ENCODE data around the gene ATP8A2. TPM values are rescaled to one million over a fixed set of nuclear protein-coding genes. Genes with fewer than 3 reads are reported as not detected.

The ATP8A2 gene
- total and polyA plus RNA-seq, 3 donors from 2014 or later = 14.2 to 38.3 (median 16.5) TPM

DNA sequence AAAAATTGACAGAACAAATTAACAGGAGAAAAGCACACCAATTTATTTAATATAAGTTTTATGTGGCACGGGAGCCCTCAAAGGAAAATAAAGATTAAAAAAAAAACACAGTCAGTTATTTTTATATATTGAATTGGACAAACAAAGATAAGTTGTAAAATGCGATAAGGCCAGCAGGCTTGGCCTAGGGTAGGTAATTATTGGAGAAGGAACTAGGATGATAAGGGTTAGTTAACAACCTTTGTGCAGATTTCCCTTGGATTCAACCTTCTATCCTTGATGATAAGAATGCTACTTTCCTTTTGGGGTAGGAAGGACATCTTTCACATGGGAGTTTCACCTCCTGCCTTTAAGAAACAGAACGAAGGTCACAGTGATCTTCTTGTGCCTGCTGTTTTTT lies 427.2 kb downstream of the ATP8A2 start:
- Histone ChIP-seq H3K4me1 (no peaks in the 10 kb centered on the region), H3K36me3 (ENCODE audit: low read depth, missing control alignments) (no peaks in the 10 kb centered on the region), H3K4me3 (no peak overlapping the region), H3K27me3 (no peaks in the 10 kb centered on the region), H3K27ac (no peak overlapping the region), H3K9me3 (no peaks in the 10 kb centered on the region)
- TF ChIP-seq POLR2A (IDR thresholded peaks at IDR 0.05) = no peak
- TF ChIP-seq, protein P1, sequence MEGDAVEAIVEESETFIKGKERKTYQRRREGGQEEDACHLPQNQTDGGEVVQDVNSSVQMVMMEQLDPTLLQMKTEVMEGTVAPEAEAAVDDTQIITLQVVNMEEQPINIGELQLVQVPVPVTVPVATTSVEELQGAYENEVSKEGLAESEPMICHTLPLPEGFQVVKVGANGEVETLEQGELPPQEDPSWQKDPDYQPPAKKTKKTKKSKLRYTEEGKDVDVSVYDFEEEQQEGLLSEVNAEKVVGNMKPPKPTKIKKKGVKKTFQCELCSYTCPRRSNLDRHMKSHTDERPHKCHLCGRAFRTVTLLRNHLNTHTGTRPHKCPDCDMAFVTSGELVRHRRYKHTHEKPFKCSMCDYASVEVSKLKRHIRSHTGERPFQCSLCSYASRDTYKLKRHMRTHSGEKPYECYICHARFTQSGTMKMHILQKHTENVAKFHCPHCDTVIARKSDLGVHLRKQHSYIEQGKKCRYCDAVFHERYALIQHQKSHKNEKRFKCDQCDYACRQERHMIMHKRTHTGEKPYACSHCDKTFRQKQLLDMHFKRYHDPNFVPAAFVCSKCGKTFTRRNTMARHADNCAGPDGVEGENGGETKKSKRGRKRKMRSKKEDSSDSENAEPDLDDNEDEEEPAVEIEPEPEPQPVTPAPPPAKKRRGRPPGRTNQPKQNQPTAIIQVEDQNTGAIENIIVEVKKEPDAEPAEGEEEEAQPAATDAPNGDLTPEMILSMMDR (IDR thresholded peaks at IDR 0.05) = no peak
- WGBS, 2 donors = 47 to 81% methylated on average over 3 of the region's 3 CpGs
- intact Hi-C loops (cut with DNase I; ENCODE audit: low total_unique reads) = no loop called here
- no peak for DNase-seq

DNA sequence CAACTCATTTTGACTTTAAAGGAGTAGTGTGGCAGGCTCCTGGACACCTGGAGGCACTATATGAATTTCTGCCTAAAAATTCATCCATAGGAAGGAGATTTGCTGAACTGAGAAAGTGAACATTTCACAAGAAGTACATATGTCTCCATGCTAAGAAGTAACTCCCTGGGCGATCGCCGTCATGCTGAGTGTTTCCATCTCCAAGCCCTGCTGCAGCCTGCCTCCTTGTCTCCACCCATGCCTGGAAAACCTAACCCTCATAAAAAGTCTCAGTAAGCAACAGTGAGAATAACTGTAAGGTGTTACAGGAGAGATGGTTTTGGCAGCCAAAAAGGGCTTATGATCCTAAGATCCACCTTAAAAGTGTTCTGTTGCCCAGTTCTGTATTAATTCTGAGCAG lies 428.7 kb downstream of the ATP8A2 start:
- Histone ChIP-seq H3K4me1 (no peaks in the 10 kb centered on the region), H3K9me3 (no peaks in the 10 kb centered on the region), H3K36me3 (ENCODE audit: low read depth, missing control alignments) (no peaks in the 10 kb centered on the region), H3K27me3 (no peaks in the 10 kb centered on the region), H3K27ac (no peak overlapping the region), H3K4me3 (no peak overlapping the region)
- TF ChIP-seq POLR2A (IDR thresholded peaks at IDR 0.05) = no peak
- TF ChIP-seq, protein P1 (IDR thresholded peaks at IDR 0.05) = no peak
- intact Hi-C loops (cut with DNase I; ENCODE audit: low total_unique reads) = no loop called here
- WGBS, 2 donors = 72 to 91% methylated on average over 3 of the region's 3 CpGs
- no peak for DNase-seq

DNA sequence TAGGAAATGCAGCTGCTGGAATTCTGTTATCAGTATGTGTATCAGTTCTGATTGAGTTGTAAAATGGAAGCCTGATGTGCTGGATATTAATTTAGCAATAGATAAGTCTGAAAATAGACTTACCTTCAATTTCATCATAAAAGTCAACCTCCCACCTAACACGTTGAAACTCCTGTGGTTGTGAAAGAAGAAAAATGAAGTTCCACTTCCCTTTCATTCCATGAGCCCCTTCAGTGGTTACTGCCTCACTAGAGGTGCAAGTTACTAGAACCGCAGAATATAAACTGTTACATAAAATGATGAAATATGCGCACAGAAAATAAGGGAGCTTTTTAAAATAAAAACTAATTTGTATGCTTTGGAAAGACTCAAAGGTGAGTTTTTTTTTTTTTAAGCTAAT lies 430.8 kb downstream of the ATP8A2 start:
- no peaks in the 10 kb centered on the region for H3K36me3 ChIP-seq (ENCODE audit: low read depth, missing control alignments)
- WGBS, 2 donors = 79 to 88% methylated on average over 3 of the region's 3 CpGs
- H3K9me3 ChIP-seq = no peaks in the 10 kb centered on the region
- H3K4me1 ChIP-seq = no peaks in the 10 kb centered on the region
- no peak overlapping the region for H3K27ac ChIP-seq
- no peaks in the 10 kb centered on the region for H3K27me3 ChIP-seq
- intact Hi-C loops (cut with DNase I; ENCODE audit: low total_unique reads) = no loop called here
- no peak overlapping the region for H3K4me3 ChIP-seq
- DNase-seq = no peak
- TF ChIP-seq, protein P1 (IDR thresholded peaks at IDR 0.05) = no peak
- TF ChIP-seq POLR2A (IDR thresholded peaks at IDR 0.05) = no peak

DNA sequence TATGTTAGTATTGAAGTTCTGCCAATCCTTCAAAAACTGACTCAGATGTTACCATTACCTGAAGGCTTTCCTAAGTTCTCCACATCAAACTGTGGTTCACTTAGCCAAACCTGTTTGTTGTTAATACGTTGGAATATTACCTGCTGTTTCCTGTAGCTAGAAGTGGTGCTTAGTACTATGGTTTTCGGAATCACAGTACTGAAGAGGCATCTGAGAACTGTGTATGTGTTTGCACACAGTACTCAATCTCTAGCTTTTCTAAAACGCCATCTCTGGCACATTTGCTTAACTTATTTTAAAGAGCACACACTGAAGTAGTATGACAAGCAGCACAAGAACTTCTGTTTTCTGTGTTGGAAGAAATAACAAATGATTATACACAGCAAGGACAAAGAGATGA lies 431.9 kb downstream of the ATP8A2 start:
- intact Hi-C loops (cut with DNase I; ENCODE audit: low total_unique reads) = no loop called here
- Histone ChIP-seq H3K27ac (no peak overlapping the region), H3K4me1 (no peaks in the 10 kb centered on the region), H3K4me3 (no peak overlapping the region), H3K36me3 (ENCODE audit: low read depth, missing control alignments) (no peaks in the 10 kb centered on the region), H3K27me3 (no peaks in the 10 kb centered on the region), H3K9me3 (no peaks in the 10 kb centered on the region)
- WGBS, 2 donors = 84 to 86% methylated on average over 3 of the region's 3 CpGs
- TF ChIP-seq, protein P1 (IDR thresholded peaks at IDR 0.05) = no peak
- TF ChIP-seq POLR2A (IDR thresholded peaks at IDR 0.05) = no peak
- DNase-seq = no peak

DNA sequence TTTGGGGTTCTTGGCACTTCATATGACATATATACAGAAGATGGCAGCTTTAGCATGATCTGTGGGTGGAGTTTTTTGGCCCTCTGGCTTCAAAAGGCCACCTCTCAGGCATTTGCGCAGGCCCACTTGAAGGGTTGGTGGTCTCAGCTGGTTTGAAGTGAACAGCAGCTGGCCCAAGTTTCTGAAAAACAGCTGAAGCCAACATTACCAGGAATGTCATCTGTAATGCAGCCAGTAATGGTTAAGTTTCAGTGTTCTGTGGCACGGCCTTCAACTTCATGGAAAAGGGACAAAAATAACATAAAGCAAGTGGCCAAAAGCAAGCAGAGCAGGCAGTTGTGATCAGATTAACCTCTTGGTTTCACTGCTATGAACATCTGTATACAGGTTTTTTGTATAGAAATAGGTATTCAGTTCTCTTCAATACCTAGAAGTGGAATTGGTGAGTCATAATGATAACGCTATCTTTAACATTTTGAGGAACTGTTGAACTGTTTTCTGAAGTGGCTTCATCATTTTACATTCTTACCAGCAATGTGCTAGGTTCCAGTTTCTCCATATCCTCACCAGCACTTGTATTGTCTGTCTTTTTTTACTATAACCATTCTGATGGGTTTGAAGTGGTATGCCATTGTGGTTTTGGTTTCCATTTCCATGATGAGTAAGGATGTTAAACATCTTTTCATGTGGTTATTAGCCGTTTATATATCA lies 434.6 kb downstream of the ATP8A2 start:
- H3K27me3 ChIP-seq = no peaks in the 10 kb centered on the region
- intact Hi-C loops (cut with DNase I; ENCODE audit: low total_unique reads) = no loop called here
- no peak for TF ChIP-seq POLR2A (IDR thresholded peaks at IDR 0.05)
- TF ChIP-seq, protein P1 (IDR thresholded peaks at IDR 0.05) = no peak

More for the DNA sequence above, 434.6 kb downstream of the ATP8A2 start:
- Histone ChIP-seq H3K27ac (no peak overlapping the region), H3K9me3 (no peaks in the 10 kb centered on the region), H3K4me3 (no peak overlapping the region), H3K36me3 (ENCODE audit: low read depth, missing control alignments) (no peaks in the 10 kb centered on the region), H3K4me1 (no peaks in the 10 kb centered on the region)
- no peak for DNase-seq
- 63 to 77% methylated on average over 4 of the region's 4 CpGs for WGBS, 2 donors

All from testis (tissue), 3 donors.